A549 (cell line): ENCODE data around the gene GGT1.
"Not testable (repeated sequence)": the region's sequence is repeated elsewhere in the genome, so short reads cannot be mapped to it uniquely, and the experiment has no call there.

Experiments
- PHF8 ChIP-seq: fragments of 200-600 bp; sonication (generic); IDR thresholded peaks from 2 replicates; pipeline ENCODE4 v1.6.1; 2016; ENCODE audit warnings: low read depth, mild to moderate bottlenecking, antibody characterized with exemption, moderate library complexity, borderline replicate concordance
- POLR2A ChIP-seq: IDR thresholded peaks from 2 replicates; pipeline ENCODE4 v1.6.1; 2012; ENCODE audit warnings: mild to moderate bottlenecking, low read length

- not testable (repeated sequence) for TF ChIP-seq POLR2A, PHF8
Observed at GRCh38 chr22:24603770-24604629, 1.0 kb downstream of the GGT1 start.
